ENCODE measurements around the gene ADAT2.

The ADAT2 gene

DNA sequence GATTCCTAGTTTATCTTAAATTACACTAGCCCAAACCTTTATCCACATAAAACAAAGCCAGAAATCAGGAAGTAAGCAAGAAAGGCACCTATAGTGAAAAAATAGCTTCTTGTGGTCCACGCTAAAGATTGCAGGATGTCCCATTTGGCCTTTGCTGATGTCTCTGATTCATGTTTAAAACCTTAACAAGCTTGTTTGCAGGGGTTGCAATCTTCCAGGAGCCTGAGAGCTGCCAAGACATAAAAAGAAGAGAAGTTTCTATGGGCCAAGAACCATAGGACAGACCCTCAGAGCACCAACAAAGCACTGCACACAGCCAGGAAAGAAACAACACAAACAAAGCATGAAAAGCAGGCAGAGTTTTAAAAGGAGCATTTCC is 49.4 kb downstream of the ADAT2 start:
- TF ChIP-seq, protein P1, sequence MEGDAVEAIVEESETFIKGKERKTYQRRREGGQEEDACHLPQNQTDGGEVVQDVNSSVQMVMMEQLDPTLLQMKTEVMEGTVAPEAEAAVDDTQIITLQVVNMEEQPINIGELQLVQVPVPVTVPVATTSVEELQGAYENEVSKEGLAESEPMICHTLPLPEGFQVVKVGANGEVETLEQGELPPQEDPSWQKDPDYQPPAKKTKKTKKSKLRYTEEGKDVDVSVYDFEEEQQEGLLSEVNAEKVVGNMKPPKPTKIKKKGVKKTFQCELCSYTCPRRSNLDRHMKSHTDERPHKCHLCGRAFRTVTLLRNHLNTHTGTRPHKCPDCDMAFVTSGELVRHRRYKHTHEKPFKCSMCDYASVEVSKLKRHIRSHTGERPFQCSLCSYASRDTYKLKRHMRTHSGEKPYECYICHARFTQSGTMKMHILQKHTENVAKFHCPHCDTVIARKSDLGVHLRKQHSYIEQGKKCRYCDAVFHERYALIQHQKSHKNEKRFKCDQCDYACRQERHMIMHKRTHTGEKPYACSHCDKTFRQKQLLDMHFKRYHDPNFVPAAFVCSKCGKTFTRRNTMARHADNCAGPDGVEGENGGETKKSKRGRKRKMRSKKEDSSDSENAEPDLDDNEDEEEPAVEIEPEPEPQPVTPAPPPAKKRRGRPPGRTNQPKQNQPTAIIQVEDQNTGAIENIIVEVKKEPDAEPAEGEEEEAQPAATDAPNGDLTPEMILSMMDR (conservative IDR thresholded peaks at IDR 0.05): no peak
- peak overlapping the region; percentile 46 for H3K27ac ChIP-seq

DNA sequence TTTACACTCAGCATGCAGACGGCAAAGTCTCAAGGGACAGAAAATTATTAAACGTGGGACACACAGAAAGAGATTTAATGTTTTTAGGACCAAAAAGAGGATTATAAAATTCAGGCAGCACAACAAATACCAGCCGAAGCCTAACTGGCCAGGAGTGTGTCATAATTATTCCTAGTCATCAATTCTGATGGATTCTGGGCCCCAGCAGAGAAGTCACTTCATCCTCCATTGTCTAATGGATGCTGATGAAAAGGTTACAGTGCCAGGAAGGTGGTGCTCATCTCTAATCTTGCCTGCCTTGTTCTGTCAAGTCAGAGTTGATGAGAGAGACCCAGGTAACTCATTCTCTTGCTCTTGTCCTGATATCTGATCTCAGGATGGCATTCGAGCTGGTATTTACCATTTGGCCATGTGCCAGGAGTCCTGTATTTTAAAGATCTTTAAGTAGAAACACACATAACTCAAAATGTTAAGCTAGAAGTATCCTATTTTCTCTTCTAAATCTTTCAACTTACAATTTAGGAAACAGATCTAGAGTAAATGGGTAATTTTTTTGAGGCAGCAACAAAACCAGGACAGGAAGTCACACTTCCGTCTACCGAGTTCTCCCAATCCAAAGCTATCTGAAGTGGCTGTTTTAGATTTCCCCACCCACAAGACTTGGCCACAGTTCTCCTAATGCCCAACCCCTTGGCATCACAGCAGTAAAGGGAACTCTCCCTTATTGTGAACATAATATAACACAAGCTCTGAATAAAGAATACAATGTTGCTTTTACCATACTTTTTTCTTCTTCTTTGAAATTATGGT is 50.0 kb downstream of the ADAT2 start:
- peak overlapping the region; percentile 46 for H3K27ac ChIP-seq
- TF ChIP-seq, protein P1 (conservative IDR thresholded peaks at IDR 0.05): no peak

- TF ChIP-seq, protein P1 (conservative IDR thresholded peaks at IDR 0.05): no peak
- H3K27ac ChIP-seq: peak overlapping the region; percentile 46
These were observed 50.7 kb downstream of the ADAT2 start for GRCh38 chr6:143399775-143400174.

- no peak overlapping the region for H3K27ac ChIP-seq
- TF ChIP-seq, protein P1 (conservative IDR thresholded peaks at IDR 0.05): no peak
These were observed 51.3 kb downstream of the ADAT2 start for GRCh38 chr6:143399176-143399575.

GRCh38 chr6:143397227-143398222 is 53.0 kb downstream of the ADAT2 start:
- H3K27ac ChIP-seq: no peak overlapping the region
- TF ChIP-seq, protein P1 (conservative IDR thresholded peaks at IDR 0.05): no peak

DNA sequence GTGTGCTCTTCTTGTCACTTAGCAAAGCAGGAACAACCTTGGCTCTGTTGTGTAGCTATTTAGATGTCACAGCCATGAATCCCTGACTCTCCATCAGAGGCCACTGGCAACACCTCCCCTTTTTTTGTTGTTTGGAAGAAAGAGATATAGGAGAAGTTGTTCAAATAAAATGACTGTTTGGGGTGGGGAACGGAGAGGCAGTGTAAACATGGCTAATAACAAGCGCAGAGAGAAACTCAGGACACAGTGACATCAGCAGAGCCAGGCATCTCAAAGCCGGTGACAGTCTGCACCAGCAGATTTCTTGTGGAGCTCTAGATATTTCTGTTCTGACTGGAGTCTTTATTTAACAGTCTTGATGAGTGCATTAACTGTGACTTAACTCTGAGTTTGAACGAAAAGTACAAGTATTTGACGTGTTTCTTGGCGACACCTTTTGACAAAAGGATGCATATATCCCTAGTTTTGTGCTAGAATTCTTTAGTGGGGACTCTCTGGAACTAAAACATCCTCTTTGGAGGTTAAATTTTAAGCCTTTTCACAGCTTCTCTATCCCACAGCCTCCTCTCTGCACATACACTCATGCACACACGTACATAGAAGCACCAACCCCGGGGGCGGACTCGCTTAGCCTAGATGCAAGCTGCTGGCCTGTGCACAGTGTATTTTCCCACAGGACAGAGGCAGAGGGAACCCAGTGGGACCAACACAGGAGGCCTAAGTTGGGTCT is 53.8 kb downstream of the ADAT2 start:
- H3K27ac ChIP-seq: no peak overlapping the region
- TF ChIP-seq, protein P1 (conservative IDR thresholded peaks at IDR 0.05): no peak
